ENCODE measurements around the gene ALOX12.

GRCh38 chr17:7056386-7056785 lies 60.5 kb downstream of the ALOX12 start:
- TF ChIP-seq EP300 (IDR thresholded peaks at IDR 0.05) (no peak), CTCF (IDR thresholded peaks at IDR 0.05) (no peak), POLR2AphosphoS5 (IDR thresholded peaks at IDR 0.05) (no peak)

Data from stomach (tissue), 4 donors.